Right renal pelvis (tissue), 4 donors: ENCODE data around the gene ANKFN1. TPM values are rescaled to one million over a fixed set of nuclear protein-coding genes. Genes with fewer than 3 reads are reported as not detected.

Experiments used
- DNase-seq, 4 donors: peaks; one replicate each; pipeline ENCODE4 v3.0.0-alpha.2; 2013; ENCODE audit warnings: low read depth in 4 of 4, low spot score in 3 of 4, missing footprints in 1 of 4
- polyA plus RNA-seq, 4 donors: library from polyadenylated mRNA; unstranded; fragments of 120-200 nt; gene quantifications; one replicate each; pipeline ENCODE4 v1.2.1, GENCODE V29; 2013; ENCODE audit not compliant: insufficient read length in 4 of 4

The ANKFN1 gene
- polyA plus RNA-seq, 4 donors: 0.51 to 1.3 (median 0.69) TPM

DNA sequence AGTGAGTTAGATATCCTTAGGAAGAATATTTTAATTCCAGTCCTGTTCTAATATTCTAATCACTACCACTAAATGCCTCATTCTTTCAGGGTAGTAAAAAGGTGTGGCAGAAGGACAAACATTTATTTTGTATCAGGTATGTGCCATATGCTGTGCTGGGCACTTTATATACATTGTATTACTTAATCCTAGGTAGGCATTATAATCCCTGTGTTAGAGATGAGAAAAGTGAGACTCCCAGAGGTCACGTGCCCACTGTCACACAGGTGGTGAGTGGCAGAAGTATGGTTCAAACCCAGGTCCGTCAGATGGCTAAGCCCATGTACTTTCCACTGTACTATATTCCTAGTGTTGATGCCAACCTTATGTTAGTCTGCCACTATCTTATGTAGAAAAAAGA is 335.5 kb downstream of the ANKFN1 start:
- DNase-seq: no peak

DNA sequence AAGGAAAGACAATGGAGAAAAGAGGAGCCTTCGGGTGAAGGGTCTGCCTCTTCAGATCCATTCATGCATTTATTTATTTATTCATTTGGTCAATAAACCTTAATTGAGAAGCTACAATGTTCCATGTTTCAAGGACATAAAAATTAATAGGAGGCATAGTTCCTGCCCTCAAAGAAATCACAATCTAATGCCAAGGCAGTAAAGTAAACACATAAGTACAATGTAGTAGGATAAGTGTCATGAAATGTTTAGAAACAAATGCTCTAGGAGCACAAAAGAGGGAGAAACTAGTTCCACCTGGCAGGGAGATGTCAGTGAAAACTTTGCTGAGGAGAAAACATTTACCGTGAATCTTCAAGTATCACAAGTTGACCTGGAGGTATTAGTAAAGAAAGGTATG is 336.7 kb downstream of the ANKFN1 start:
- DNase-seq: no peak

DNA sequence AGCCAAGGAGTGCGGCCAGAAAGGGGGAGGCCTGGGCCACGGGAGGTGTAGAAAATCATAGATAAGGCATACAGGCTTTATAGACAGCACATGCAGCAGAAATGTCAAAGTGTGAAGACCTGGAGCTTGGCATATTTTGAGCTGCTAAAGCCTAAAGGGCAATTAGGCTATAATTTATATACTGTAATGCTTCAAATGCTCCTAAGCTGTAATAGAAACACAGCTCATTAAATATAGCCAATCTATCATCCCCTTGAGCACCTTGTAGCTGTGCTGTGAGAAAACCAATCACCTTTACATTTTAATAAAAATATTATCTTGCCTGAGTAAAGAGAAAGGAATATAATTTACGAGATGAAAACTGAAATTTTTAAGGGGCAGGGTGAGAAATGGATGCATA is 342.3 kb downstream of the ANKFN1 start:
- DNase-seq: no peak

DNA sequence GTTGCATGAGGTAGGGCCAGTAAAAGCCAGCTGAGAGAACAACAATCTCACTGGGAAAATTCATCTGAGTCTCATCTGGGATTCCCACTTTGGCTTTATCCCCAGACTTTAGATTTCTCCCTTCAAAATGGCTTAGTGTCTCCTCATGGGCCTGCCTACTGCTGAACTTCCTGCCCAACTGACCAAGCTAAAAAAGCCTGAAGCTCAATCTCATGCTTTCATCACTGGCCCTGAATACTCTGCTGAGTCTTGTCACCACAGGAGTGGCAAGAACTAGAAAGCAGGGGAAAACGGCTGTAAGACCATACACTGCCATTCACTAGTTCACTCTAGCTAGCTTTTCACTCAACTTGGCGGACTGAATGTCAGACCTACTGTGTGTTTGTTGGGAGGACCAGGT is 343.9 kb downstream of the ANKFN1 start:
- DNase-seq: no peak

DNA sequence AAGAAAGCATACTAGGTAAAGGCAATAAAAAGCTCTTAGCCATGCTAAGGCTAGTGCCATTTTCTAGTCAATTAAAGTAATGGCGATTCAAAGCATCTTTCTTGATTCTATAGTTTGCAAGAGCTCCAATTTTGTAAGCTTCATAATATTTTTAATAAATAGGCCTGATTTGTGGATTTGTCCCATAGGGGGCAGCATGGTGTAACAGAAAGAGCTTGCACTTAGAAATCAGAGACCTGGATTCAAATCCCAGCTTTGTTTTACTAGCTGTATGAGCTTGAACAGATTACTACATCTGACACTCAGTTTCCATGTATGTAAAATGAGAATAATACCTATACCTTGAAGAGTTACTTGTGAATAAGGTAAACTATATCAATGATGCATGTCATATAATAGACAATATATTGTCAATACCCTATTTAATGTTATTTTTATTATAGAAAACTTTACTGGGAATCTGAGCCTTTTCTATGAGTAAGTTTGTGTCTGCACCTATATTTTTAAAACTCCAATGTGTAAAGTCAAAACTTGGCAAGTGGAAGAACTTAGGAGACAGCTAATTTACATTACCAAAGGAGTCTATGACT is 346.6 kb downstream of the ANKFN1 start:
- DNase-seq: no peak

DNA sequence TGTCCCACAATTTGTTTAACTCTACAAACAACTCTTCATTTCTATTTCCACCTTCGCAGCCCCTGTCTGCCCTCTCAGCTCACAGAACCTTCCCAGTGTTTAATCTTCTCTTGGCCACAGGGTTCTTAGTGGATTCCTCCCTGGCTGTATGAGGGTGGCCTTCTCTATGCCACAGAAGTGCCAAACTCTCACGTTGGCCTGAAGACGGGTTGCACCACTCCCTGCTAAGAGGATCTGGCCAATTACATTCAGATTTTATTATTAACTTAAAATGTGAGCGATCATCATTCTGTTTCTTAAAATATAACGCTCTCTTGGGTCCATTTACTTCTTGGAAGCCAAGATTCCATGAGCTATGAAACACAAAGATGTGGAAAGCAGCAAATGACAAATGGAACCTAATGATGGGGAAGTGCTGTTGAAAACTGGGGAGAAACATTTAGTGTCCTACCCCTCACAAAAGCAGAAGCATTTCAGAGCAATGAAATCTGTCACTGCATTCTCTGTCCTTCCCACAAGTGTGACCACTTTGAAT is 348.9 kb downstream of the ANKFN1 start:
- no peak for DNase-seq

DNA sequence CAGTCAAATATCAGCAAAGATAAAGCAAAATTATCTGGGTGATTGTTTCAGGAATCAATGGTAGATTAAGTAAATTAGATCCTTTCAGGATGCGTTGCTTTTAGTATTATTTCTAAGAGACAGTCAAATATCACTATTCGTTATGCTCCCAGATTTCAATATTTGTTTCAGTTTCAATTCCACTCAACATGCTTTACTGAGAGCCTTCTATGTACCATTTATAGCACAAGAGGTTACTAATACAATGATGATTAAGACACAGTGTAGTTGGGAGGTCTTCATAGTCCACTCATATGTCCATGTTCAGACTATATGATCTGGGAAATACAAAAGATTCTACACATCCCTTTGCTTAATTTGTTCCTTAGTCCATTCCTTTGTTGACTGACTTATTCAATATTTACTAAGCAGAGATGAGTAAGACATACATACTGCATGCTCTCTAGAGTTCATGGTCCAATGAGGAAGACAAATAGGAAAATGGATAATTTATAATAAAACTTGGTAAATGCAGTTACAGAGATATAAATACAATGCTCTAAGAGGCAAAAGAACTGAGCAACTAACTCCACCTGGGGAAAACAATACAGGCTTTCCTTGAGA is 352.0 kb downstream of the ANKFN1 start:
- no peak for DNase-seq

DNA sequence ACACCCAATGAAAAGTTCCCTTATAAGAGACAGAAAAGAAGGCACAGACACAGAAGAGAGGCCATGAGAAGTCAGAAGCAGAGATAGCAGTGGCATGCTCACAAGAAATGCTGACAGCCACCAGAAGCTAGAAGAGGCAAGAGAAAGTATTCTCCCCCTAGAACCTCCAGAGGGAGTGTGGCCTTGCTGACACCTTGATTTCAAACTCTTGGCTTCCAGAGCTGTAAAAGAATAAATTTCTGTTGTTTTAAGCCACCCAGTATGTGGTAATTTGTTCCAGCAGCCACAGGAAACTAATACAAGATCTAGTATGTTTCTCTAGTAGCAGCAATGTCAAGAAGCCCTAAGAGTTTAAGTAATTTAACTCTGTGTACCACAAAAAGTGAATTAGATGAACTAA is 353.1 kb downstream of the ANKFN1 start:
- DNase-seq: no peak

DNA sequence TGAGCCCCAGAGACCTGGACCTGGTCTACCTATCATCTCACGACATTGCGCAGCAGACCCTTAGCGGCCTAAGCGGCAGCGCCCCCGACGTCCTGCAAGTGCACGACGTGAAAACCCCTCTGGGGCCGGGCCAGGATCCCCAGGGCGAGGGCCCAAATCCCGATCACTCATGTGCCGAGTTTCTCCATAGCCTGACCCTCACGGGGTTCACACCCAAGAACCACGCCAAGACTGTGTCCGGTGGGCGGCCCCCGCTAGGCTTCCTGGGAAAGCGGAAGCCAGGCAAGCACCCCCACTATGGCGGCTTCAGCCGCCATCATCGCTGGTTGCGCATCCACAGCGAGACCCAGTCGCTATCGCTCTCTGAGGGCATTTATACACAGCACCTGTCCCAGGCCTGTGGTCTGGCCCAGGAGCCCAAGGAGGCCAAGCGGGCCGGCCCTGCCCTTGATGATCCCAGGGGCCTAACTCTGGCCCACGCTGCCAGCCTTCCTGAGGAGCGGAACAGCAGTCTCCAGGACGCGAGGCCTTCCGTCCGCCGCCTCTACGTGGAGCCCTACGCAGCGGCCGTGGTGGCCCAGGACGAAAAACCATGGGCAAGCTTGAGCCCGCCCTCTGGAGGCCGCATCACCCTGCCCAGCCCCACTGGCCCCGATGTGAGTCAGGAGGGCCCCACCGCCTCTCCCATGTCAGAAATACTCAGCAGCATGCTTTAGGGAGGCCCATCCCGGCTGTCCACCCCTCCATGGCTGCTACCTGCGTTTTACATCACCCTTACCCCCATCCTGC is 357.5 kb downstream of the ANKFN1 start:
- no peak for DNase-seq

DNA sequence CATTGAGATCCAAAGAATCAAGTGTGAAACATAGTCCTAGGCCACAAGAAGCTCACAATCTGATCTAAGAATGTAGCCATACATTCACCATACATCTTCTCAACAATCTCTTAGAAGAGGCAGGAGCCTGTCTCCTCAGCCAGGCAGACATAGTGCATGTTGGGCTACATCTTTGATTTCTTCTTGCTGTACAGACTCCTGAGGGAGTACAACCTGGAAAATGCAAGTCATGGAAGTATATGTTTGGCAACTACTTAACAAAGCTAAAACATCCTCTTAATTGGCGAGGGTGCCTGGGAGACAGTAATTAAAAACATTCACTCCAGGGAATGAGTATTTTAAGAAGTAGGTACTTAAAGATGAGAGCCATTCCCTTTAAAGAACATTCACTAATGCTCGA is 361.0 kb downstream of the ANKFN1 start:
- no peak for DNase-seq

DNA sequence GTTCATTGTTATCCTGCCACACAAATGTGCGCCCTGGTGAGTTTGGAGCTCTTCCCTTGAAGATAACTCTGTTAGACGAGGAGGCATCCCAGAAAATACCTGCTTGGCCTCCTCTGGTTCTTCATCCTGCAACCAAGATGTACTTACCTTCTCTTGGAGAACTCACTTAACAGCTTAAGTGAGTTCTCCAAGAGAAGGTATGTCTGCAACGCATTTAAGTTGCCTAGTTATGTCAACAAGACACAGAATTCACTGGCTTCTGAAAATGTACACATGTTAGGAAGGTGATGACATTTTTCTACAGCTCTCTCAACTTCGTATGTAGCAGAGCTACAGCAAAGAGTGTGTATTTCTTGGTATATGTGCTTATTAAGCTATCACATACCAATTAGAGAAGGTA is 361.6 kb downstream of the ANKFN1 start:
- no peak for DNase-seq

DNA sequence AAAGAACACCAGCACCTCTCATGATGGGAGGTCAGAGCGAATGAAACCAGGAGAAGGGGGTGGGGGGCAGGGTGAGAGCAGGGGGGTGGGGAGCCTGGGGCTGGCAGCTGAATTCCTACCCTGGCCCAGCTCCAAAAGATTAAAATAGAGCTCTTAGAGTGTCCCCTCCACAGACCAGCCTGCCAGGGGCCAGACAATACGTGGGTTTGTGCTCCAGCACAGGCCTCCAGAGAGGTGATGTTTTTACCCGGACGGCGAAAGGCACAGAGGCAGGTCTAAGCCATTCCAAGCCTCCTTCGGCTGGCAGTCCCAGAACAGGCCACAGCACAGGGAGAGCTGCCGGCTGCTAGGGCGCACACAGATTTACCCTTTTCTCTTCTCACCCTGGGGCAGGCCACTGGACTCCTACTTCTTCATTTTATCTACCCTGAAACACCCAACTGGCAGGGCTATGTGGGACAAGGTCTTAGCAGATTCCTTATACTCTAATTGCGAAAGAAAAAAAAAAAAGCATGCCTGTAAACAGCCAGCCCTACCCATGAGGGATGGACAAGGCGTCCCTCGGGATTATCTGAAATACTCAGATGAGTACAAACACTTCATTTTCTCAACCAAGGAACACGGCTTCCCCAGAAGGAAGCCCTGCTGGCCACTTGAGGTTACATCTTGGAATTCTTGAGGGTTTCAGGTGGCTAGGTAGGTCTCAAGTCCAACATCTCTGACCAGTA is 368.3 kb downstream of the ANKFN1 start:
- no peak for DNase-seq

DNA sequence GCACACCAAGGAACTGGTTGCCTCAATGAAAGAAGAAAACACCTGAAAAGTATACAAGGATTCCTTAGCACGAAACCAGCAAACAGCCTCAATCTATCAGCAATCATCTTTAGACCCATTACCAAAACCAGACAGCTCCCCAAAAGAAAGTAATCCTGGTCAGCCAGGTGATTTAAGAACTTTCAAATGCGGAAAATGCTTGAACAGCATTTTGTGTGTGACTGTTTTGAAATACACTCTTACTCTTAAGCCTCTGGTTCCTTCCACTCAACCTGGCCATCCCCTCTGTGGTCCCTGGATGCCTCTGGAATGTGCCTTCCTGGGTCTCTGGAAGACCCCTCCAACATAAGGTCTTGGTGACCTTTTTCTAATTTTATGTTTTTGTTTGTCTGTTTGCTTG is 369.8 kb downstream of the ANKFN1 start:
- DNase-seq: no peak

DNA sequence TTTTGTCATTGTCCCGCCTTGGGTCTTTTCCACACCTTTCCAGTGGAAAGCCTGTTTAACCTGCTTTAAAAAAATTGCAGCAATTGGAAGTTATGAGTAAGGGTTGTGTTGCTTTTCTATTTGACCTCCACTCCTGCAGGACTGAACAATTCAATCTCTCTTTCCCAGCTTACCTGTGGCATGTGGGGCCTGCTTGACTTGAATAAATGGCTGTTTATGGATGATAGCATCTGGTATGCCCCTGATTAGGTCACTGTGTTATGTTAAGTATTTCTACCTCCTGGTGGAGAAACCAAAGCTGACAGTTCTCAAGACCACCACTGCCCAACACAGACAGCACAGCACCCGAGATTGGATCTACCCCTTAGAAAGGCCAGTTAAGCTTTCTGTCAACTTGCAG is 375.4 kb downstream of the ANKFN1 start:
- no peak for DNase-seq

DNA sequence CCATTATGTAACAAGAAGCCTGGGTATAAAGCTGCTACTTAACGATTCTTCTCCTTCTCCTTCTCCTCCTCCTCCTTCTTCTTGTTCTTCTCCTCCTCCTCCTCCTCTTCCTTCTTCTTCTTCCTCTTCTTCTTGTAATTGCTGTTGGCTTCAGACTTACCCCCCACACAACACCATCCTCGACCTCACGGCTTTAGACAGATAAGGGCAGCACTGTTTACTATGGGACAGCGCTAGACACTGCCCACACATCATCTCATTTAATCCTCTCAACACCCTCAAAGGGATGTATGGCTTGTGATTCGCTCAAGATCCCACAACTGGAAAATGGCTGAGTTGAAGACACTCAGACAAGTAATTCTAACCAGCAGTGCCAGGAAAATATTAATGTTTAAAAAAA is 379.7 kb downstream of the ANKFN1 start:
- no peak for DNase-seq

DNA sequence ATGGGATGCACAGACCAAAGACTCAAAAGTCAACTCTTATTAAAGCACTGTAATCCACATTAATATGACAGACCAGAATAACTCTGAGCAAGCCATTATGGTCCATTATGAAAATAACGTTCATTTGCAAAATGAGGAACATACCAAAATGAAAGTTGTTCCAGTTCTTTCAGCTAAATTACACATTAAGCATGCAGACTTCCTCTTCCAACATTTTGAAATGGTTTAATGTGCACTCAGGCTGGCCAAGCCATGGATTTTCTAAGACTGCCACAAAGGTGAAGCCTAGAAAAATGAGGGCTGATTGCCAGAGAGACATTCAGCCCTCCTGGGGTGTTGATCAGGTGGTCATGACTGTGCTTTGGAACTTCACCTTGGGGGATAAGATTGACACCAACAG is 383.5 kb downstream of the ANKFN1 start:
- DNase-seq: no peak

DNA sequence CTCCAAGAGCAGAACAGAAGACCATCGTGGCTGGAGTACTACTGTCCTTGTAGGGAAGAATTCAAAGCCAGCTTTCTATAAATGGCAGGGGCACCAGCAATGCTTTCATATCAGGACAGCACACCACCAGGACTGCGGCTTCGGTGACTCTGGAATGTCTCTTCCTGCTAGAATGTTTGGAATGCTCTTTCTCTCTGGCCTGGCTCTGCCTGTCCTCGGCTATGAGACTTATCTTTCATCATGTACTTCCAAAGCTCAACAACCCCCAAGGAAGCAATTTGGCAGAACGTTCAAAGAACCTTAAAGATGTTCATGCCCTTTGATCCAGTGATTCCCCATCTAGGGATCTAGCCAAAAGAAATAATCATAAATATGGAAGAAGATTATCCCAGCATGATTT is 387.6 kb downstream of the ANKFN1 start:
- no peak for DNase-seq

DNA sequence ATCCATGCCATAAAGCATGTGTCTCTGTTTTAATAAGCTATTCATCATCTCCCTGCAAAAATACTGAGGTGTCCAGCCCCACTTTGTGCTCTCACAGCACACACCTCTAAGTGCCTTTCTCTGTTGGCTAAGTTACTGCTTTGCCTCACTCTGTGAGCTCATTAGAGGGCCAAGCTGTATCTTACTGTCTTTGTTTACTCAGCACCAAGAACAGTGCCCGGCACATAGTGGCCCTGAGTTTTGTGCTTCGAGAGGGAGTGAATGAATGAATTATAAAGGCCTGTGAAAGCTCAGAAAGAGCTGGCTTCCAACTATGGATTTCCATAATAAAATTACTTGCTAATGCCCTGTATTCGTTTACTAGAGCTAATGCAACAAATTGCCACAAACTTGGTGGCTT is 390.0 kb downstream of the ANKFN1 start:
- no peak for DNase-seq

DNA sequence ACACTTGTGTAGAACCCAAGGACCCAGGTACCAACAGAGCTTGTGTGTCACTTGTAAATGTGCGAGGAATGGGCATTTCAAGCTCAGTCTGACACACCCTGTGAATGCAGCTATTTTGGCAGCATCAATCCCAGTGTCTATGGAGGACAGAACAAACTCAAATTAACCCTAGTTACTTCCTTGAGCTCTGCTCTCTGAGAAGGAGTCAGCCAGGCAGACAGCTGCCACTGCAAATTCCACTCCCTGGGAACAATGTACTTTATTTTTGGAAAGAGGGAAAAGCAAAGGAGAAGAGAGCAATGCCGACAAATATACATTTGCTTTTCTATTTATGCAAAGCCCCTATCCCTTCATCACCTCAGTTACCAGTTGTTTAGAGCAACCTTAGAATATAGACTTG is 391.8 kb downstream of the ANKFN1 start:
- no peak for DNase-seq

DNA sequence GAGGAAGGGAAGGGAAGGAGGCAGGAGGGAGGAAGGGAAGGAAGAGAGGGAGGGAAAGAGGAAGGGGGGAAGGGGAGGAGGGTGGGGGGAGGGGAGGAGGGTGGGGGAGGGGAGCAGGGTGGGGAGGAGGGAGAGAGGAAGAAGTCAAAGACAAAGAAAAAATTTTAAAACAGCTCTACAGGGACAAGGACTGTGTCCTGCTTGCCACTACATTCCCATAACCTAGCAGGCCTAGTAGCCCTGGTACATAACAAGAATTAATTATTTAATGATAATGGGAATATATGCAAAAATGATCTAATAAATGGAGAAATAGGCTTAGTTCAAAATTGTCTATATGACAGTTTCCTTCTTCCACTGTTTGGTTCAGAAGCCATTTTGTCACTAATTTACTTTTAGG is 392.7 kb downstream of the ANKFN1 start:
- DNase-seq: no peak

DNA sequence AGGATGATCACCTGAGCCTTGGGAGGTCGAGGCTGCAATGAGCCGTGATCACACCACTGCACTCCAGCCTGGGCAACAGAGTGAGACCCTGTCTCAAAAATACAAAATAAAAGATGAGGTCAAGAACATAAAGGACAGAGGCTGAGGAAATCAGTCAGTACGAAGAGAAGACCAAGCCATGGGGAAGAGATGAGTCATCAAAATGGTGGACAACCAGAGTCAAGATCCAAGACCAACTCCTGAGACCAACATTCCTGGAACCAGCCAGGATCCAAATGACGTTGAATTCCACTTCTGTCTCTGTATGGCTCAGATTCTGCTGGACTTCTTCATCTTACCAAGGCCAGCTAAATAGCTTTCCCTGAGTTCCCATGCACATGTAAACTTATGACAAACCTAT is 395.4 kb downstream of the ANKFN1 start:
- no peak for DNase-seq
